H1 (cell line): ENCODE data around the gene H2AZ2. TPM values are rescaled to one million over a fixed set of nuclear protein-coding genes. Genes with fewer than 3 reads are reported as not detected.
A peak's percentile ranks its signal among the peaks of the same experiment; 100 is the strongest.

Source experiments
- ASH2L ChIP-seq: fragments of 200-600, 300-600 bp; sonication (generic); IDR thresholded peaks from one replicate; pipeline ENCODE4 v1.7.1; 2017; ENCODE audit warnings: low read length
- ATF2 ChIP-seq: IDR thresholded peaks from 2 replicates; pipeline ENCODE4 v1.6.1; 2012; ENCODE audit warnings: low read length, inconsistent platforms
- BCL11A ChIP-seq, 2 experiments: IDR thresholded peaks; one replicate each; pipeline ENCODE4 v1.6.1; 2011; ENCODE audit warnings: low read depth in 2 of 2, low read length in 2 of 2, mild to moderate bottlenecking in 2 of 2
- CHD1 ChIP-seq: IDR thresholded peaks from 2 replicates; pipeline ENCODE4 v1.6.1; 2012; ENCODE audit warnings: low read depth, low read length, improper control_type of control experiment
- CTCF ChIP-seq, 3 experiments: IDR thresholded peaks; 1 replicate in 2 of 3; 2 replicates in 1 of 3; pipeline versions ENCODE4 v1.5.1 to v1.6.1; 2011; ENCODE audit warnings: low read length in 3 of 3, mild to moderate bottlenecking in 3 of 3, inconsistent platforms in 2 of 3, low read depth in 1 of 3, moderate library complexity in 1 of 3; ENCODE audit not compliant: insufficient read depth in 1 of 3; ENCODE audit errors: control extremely low read depth in 1 of 3
- E2F6 ChIP-seq: IDR thresholded peaks from 2 replicates; pipeline ENCODE4 v1.6.1; 2012; ENCODE audit warnings: inconsistent platforms
- EGR1 ChIP-seq: IDR thresholded peaks from 2 replicates; pipeline ENCODE4 v1.6.1; 2011; ENCODE audit warnings: low read depth, low read length, borderline replicate concordance
- KDM1A ChIP-seq: fragments of 200-600, 300-600 bp; sonication (generic); IDR thresholded peaks from 2 replicates; pipeline ENCODE4 v1.7.1; 2016; ENCODE audit warnings: mild to moderate bottlenecking, low read length, borderline replicate concordance
- MAFK ChIP-seq: IDR thresholded peaks from 2 replicates; pipeline ENCODE4 v1.6.1; 2012; ENCODE audit warnings: low read depth, mild to moderate bottlenecking, improper control_type of control experiment, low read length
- NANOG ChIP-seq: IDR thresholded peaks from 2 replicates; pipeline ENCODE4 v1.6.1; 2011; ENCODE audit warnings: low read length, low read depth, mild to moderate bottlenecking, inconsistent platforms; ENCODE audit not compliant: insufficient read depth, poor library complexity, severe bottlenecking
- POLR2A ChIP-seq, 2 experiments: IDR thresholded peaks; 1 replicate in 1 of 2; 2 replicates in 1 of 2; pipeline ENCODE4 v1.6.1; 2011; ENCODE audit warnings: low read depth in 2 of 2, low read length in 2 of 2, mild to moderate bottlenecking in 2 of 2; ENCODE audit errors: control extremely low read depth in 1 of 2
- POLR2AphosphoS5 ChIP-seq: IDR thresholded peaks from 2 replicates; pipeline ENCODE4 v1.6.1; 2011; ENCODE audit warnings: low read depth, low read length
- RXRA ChIP-seq: IDR thresholded peaks from 2 replicates; pipeline ENCODE4 v1.6.1; 2011; ENCODE audit warnings: low read depth, mild to moderate bottlenecking, low read length, moderate library complexity; ENCODE audit not compliant: insufficient read depth
- SIX5 ChIP-seq: IDR thresholded peaks from 2 replicates; pipeline ENCODE4 v1.6.1; 2011; ENCODE audit warnings: mild to moderate bottlenecking, low read depth, low read length
- SP2 ChIP-seq: IDR thresholded peaks from 2 replicates; pipeline ENCODE4 v1.6.1; 2012; ENCODE audit warnings: mild to moderate bottlenecking, low read length, inconsistent platforms
- SRF ChIP-seq: IDR thresholded peaks from 2 replicates; pipeline ENCODE4 v1.6.1; 2011; ENCODE audit warnings: mild to moderate bottlenecking, low read depth, low read length, moderate library complexity
- TAF7 ChIP-seq: optimal IDR thresholded peaks from 2 replicates; pipeline ENCODE3; 2011; ENCODE audit warnings: low read depth, mild to moderate bottlenecking, inconsistent platforms, low read length, moderate library complexity, borderline replicate concordance
- TBP ChIP-seq: IDR thresholded peaks from 2 replicates; pipeline ENCODE4 v1.6.1; 2011; ENCODE audit warnings: low read depth, low read length, improper control_type of control experiment
- ZNF274 ChIP-seq: IDR thresholded peaks from 2 replicates; pipeline ENCODE4 v1.7.0; 2012; ENCODE audit warnings: low read length, borderline replicate concordance; ENCODE audit errors: extremely low read depth
- polyA plus RNA-seq, 7 experiments: library from polyadenylated mRNA; depleted of rRNA in 3 of 7; stranded (reverse) in 5 of 7; unstranded in 2 of 7; fragments of >200 nt in 5 of 7; fragments of 200-250 nt in 2 of 7; gene quantifications; 1 replicate in 5 of 7; 2 replicates in 1 of 7; 4 replicates in 1 of 7; pipeline versions ENCODE4 v1.2.1 to v1.2.3, GENCODE V29; 2011 to 2013; ENCODE audit warnings: missing spikeins in 2 of 7, mixed read lengths in 2 of 7
- total RNA-seq: library from RNA; stranded (reverse); fragmentation: NEBNext Ultra II Directional; extraction: Animal tissue kit (Norgen Biotek cat#: 25700); gene quantifications from 2 replicates; pipeline ENCODE4 v1.2.1, GENCODE V29; 2021

Gene H2AZ2
- total and polyA plus RNA-seq, 2 of the 8 experiments (the other 6 are each of a cell fraction or from before 2014, with no cell fraction given): 168 to 187 TPM

- TF ChIP-seq ATF2: peak; percentile 64; the same call in 1 of the 2 replicates
- TF ChIP-seq TAF7: peak; percentile 65
- TF ChIP-seq NANOG: no peak
- no peak for TF ChIP-seq SIX5
- no peak for TF ChIP-seq EGR1
- TF ChIP-seq SRF: no peak
- TF ChIP-seq CHD1: no peak; the same call in 1 of the 2 replicates
- peak; percentile 68 to 79 for TF ChIP-seq POLR2A (IDR thresholded peaks at IDR 0.05; ENCODE audit: control extremely low read depth in 1 of 2, low read depth in 2 of 2, low read length in 2 of 2)
- no peak for TF ChIP-seq KDM1A
- TF ChIP-seq BCL11A (IDR thresholded peaks at IDR 0.05; ENCODE audit: low read depth in 2 of 2, low read length in 2 of 2): no peak
- peak; percentile 33 to 68 (median 54); a peak in 3 of 4 replicates for TF ChIP-seq CTCF (IDR thresholded peaks at IDR 0.05; ENCODE audit: control extremely low read depth in 1 of 3, insufficient read depth in 1 of 3, low read depth in 1 of 3, low read length in 3 of 3)
- TF ChIP-seq MAFK: no peak
- TF ChIP-seq RXRA: no peak
- TF ChIP-seq ZNF274: no peak
- peak; percentile 54; the same call in 1 of the 2 replicates for TF ChIP-seq POLR2AphosphoS5
- TF ChIP-seq SP2: no peak
- peak; percentile 85 for TF ChIP-seq TBP
- TF ChIP-seq E2F6: no peak
- TF ChIP-seq ASH2L: no peak
These were observed 50.3 kb downstream of the H2AZ2 start (continued) for GRCh38 chr7:44797329-44798258.
